ENCODE measurements around the gene NLRP6.
"Not testable (repeated sequence)": the region's sequence is repeated elsewhere in the genome, so short reads cannot be mapped to it uniquely, and the experiment has no call there.

The NLRP6 gene

GRCh38 chr11:326842-327580, 48.8 kb downstream of the NLRP6 start:
- peak; percentile 64 for DNase-seq

GRCh38 chr11:327581-327923, 49.3 kb downstream of the NLRP6 start:
- no peak for DNase-seq

DNA sequence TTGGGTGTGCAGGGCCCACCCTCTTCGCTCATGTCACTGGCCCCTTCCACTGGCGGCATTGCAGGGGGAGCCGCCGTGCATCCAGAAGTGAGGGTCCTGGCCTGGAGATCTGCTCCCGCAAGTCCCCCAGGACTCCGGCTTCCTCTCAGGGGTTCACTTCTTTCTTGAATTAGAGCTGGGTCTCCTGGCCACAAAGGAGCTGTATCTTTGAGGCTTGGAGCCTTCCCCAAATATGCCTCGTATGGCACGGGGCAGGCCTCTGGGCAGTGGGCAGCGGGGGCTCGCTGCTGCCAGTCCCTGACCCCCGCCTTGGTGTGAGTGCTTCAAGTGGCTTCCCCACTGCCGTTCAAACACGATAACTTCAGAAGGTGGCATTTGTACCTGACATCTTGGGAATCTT, 49.8 kb downstream of the NLRP6 start:
- no peak for DNase-seq

- DNase-seq = not testable (repeated sequence)
These were observed 50.4 kb downstream of the NLRP6 start for GRCh38 chr11:328516-329100.

DNA sequence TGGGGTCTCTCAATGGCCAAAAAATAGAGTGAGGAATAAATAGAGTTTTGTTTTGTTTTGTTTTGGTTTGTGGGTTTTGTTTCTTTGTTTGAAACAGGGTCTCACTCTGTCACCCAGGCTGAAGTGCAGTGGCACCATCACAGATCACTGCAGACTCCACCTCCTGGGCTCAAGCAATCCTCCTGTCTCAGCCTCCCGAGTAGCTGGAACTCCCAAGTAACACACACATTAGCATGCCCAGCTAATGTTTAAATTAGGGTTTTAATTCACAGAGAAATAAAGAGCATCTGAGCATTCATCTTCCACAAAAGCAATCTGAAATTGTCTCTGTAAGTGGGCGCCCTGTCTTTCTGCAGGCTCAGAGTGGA, 51.7 kb downstream of the NLRP6 start:
- DNase-seq = no peak

DNA sequence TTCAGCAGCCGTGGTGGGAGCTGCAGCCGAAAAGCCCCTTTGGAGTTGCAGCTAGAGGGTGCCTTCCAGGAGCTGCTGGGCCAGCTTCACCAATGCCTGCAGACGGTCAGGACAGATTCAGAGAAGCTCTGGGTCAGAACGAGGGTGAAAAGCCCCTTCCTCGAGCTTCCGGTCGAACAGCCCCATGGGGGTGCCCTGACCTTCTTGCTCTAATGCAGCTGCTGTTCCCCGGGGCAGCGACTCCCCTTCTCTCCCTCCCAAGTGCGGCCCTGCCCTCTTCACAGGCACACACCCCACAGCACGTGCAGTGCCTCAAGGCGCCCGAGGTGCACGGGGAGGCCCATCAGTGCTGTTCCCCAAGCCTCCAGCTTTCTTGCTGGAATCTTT, 52.1 kb downstream of the NLRP6 start:
- DNase-seq = no peak

DNA sequence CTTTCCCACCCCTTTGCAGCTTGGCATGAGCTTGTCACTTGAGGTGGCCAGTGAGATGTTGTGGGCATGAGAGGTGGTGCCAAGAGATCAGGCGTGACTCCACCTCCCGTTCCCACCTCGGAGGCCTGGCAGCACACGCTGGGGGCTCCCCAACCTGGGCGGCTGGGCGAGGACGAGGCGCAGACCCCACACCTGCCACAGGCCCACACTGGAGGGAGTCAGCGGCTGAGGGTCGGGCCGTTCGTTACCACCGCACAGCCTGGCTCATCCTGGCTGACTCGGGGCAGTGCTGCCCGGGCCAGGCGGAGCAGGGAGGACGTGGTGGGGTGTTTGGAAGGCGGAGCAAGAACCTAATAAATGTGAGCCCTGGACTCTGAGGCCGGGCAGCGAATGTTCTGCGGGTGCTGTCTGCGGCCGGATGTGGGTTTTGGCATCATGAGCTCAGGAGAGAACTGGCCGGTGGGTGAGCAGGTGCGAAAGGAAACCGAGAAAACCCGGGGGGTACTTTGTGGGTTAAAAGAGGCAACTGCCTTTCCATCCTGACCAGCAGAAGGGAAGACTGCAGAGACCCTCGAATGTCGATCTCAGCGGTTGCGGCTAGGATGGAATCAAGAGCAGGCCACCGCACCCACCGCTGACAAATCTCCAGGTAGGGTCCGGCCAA, 52.6 kb downstream of the NLRP6 start:
- DNase-seq = no peak

DNA sequence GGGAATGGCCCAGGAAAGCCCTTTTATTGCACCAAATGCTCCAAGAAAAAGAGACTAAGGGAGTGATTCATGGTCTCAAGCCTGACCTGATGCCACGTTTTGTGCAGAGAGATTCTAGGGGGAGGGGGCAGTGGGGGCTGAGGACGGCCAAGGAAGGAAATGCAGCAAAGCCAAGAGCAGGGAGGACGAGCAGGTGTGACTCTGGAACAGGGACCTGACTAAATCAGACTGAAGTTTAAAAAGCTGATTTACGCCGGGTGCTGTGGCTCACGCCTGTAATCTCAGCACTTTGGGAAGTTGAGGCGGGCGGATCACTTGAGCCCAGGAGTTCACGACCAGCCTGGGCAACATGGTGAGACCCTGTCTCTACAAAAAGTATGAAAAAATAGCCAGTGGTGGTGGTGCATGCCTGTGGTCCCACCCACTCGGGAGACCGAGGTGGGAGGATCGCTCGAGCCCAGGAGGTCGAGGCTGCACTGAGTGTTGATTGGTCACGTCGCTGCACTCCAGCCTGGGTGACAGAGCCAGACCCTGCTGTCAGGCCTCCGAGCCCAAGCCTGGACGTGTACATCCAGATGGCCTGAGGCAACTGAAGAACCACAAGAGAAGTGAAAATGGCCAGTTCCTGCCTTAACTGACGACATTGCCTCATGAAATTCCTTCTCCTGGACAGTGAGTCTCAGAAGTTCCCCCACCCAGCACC, 53.3 kb downstream of the NLRP6 start:
- no peak for DNase-seq

DNA sequence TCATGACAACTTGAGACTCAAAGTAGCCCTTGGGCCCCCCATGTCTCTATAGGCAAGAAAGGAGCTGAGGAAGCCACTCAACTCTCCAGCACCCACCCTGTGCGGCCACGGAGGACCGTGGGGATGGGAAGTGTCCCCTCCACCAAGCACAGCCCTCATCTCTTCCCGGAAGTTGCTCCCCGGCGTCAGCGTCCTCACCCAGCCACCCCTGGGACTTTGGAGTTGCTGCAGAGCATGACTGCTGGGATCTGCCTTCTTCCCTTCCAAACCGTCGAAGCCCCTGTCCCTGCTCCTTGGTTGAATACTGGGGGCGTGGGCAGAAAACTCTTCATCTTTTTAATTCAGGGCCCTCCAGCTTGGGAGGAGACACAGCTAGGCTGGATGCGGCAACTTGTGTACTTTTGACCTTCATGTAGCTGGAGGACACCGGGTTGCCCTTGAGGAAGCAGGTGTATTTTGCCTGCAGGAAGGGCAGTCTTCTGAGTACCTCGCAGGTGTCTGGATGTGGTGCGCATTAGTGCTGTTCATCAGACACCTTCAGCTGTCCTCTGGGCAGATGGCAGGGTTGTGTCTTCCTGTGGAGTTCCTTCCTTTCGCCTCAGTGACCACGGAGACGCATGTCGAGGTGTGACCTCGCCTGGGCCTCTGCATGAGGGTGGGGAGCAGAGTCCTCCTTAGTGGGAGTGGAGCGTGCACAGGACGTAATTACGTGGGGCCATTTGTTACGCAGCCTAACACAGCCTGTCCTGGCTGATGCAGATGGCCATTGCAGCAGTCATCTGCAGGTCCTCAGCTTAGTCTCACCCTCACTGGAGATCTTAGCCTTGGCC, 54.7 kb downstream of the NLRP6 start:
- DNase-seq = no peak

GRCh38 chr11:333616-334263, 55.5 kb downstream of the NLRP6 start:
- DNase-seq = not testable (repeated sequence)

DNA sequence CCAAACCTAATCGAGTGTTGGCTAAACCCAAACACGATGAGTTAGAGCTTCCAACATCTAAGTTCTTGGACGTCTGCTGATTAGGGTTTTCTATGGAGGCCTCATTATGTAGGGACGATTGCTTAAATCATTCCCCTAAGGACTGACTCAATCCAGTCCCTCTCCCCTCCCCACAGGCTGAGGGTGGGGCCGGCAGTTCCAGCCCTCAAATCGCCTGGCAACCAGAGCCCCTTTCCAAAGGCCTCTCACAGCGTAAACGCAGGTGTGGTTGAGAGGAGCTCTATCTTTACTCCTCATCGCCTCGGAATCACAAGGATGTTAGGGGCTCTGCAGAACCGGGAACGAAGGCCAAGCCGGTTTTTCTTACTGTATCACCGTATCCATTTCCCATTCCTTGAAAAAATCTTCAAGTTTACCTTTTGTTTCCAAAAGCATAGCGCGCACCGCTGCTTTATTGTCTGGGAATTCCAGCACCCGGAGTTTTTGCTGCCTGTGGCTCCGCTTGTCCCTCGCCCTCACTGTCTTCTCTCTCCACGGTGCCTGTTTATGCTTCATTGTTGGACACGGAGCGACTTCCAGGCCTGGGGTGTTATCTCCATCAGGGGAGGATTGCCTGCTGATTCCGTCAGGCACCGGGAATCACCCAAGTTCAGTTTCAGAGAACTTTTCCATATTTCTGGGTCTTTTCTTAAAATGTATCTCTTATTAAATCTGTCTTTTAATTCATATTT, 56.2 kb downstream of the NLRP6 start:
- DNase-seq = no peak

Measured in HCEC 1CT (cell line).